GM19452 (cell line): ENCODE results near the gene C1orf141.
A peak's percentile ranks its signal among the peaks of the same experiment; 100 is the strongest.
"Not testable (repeated sequence)": the region's sequence is repeated elsewhere in the genome, so short reads cannot be mapped to it uniquely, and the experiment has no call there.

Source experiments
- ATAC-seq: cut with Tn5 transposase; IDR thresholded peaks from one replicate; pipeline ENCODE4 v1.9.1; 2021; ENCODE audit not compliant: unreplicated experiment

The C1orf141 gene

DNA sequence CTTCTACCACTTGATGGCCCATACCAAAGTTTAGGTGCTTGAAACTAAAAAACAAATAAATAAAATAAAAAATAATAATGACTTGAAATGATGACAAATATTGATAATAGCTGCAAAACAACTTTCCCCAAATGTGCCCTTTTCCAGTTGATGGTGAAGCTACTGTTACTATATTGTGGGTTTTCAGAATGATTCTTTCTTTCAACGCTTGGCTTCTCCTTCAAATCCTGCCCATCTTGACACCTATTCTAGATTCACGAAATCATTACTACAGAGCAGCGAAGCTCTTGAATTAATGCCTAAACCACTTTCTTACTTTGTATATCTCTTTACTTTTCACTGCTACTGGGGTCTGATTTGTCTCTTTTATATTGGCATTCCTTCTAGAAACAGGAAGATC lies 9.2 kb upstream of the C1orf141 start:
- ATAC-seq = no peak

DNA sequence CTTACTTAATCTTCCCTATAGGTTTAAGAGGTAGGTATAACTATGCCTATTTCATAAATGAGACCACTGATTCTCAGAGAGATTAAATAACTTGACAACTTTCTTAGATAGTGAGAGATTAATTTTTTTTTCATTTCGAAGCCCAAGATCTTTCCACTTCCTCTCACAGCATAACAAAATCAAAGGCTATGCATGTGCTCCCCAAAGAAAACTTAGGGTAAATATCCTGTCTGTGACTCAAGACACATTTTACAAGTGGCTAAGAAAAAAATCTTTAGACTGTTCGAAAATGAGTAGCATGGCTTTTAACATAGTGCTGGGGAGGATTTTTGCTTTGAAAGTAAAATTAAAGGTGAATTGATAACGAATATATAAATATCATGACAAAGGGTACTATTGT lies 8.2 kb upstream of the C1orf141 start:
- ATAC-seq = no peak

DNA sequence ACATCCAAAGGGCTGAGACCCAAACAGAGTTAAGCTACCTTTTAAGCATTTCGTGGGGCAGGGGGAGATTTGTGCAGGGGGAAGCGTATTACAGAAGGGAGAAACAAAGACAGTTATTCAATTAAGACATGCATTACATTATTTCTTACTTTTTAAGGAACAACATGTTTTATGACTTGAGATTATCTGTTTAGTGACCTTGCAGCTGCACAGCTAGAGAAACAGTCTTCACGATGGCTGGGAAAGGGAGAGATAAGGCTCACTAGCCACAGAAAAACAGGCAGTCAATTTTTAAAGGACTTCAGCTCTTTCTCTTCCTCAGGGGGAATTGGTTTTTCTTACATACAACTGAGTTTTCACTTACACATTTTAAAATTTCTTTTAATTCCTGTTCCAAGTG lies 7.1 kb upstream of the C1orf141 start:
- ATAC-seq = not testable (repeated sequence)

DNA sequence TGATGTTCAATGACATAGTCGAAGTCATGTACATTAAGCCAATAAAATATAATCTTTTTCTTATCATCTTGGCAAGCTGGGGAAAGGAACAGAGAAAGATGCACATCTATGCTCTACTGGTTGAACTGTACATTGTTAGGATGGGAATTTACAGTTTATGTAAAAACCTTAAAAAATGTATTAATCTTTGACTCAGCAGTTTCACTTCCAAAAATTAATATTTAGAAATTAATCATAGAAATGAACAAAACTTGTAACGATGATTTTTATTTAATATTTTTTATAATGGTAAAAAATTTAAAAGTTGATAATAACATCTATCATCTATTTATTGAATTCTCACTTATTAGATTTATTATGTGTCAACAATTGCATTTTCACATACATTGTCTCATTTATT lies 5.7 kb upstream of the C1orf141 start:
- no peak for ATAC-seq

DNA sequence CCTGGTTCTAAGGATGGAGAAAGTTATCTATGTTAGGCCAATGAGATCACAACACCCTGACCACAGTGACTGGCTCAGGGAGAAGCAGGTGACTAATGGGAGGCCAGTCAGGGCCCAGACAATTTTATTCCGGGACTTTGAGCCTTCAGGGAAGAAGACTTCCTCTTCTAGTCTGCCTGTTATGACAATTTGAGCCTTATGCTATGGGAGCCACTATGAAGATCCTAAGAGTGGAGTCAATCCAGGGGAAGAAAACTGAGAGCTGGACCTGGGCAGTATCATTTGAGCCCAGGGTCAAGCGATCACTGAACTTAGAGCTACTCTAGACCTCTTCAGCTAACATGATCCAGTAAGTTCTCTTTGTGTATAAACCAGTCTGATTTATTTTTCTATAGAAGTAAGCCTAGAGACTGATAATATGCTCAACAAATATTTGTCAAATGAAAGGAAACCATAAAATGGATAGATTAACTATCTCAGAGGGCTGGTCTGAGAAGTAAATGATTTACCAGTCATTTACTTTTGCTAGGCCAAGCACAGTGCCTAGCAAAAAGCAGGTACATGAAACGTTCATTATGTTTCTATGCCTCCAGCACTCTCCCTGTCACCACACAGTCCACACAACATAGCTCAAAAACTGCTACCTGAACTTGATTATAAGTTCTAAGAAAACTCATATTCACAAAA lies 4.2 kb upstream of the C1orf141 start:
- ATAC-seq = no peak

DNA sequence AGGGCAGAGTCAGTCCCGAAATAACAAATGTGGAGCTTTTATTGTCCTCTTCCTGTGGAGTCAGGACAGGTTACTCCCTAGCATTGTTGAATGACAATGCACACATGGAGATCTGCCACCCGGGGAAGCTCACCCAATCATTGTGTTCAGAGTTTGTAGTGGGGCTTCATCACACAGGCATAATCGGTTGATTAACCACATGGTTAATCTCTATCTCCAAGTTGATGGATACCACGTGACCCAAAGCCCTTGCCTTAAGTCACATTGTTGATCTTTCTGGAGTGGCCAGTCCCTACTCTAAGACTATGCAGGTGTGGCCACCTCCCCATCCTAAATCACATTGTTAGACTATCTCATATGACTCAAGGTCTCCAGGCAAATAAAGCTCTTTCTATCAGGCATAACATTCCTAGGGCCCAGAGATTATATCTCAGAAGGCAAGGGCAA lies 2.6 kb upstream of the C1orf141 start:
- ATAC-seq = no peak

DNA sequence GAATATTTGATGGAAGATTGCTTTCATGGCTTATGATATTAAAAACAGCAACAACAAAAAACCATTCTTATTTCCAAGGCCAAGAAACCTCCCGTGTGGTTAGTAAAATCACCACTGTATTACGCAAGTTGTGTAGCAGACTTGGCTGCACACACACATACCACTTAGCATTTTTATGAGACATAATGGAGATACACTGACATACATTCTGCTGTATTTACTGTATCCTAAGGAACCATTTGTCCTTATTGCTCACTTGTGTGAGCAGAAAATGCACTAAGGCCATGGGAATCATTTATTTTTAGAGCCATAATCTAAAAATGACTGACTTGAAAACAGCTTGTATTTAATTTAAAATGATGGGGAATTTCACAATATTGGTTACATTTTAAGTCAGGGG lies 584 bp upstream of the C1orf141 start:
- no peak for ATAC-seq

DNA sequence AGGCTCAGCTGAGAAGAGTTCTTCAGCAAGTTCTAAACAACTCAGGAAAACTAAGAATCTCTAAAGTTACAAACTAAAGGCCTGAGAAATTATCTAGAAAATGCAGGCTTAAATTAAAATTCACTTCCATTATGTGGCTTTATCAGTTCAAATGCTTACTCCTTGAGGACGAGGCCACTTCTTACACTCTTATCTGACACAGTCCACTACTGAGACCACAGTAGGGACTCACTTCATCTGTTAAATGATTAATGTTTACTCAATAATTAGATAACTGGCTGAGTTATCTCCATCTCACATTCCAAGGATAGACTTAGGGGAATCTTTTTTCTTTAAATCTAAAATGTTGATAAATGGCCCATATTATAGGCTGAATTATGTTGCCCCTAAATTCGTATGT lies 1.6 kb downstream of the C1orf141 start:
- no peak for ATAC-seq

DNA sequence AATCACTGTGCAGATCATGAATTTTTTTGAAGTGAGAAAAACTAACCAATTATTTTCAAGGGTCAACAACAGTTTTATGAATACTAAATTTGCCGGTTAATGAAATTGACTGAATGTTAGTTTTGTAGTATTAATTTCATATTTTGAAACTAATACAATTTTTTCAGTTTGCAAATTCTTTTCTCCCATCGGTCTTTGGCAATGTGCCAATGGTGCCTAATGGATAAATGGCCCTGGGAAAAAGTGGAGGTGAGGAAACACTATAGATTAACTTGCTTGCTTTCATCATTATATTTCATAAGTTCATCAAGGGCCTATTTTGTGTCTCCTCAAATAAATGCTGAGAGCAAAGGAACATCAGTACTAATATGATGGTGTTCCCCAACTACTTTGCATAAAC lies 4.1 kb downstream of the C1orf141 start:
- ATAC-seq = no peak

DNA sequence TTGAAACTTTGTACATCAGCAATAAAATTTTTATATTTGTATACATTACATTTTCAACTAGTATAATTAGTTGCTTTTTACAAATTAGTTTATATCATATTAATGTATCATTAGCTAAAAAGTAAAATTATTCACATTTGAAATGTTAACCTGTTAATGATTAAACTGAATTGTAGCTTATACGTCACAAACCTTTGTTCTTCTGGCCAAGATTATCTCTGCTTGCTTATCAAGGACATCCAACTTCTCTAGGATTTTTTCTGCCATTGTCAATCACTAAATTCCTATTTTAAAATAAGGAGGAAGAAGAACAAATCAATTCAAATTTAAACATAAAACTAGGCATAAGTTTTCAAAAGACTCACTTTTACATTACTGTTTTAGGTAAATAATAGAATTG lies 7.8 kb downstream of the C1orf141 start:
- no peak for ATAC-seq

DNA sequence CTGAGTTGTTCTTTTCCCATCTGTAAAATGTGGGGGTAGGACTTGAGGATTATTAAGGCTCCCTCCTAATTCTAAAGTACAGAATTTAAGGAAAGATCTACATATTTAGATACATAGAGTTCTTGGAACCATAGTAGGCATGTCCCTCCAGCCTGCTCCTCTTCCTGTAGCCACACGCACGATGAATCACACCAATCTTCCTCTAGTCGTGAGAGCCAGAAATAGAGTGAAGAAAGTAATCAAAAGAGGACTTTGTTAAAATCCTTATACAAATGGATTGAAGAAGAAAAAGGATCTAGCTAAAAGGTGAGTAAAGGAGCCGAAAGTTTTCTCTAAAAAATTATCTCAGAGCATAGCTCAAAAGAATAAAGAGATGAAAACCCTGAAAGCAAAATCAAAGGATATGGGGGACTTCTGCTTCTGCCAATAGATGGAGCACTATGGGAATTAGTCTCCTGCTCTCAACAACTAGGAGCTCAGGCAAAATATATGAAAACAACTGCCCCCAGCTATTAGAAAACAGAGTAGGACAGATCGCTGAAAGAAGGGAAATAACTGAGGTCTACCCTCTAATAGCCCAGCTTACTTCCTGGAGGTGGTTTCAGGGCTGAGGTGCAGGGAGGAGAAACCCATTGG lies 8.5 kb downstream of the C1orf141 start:
- ATAC-seq = no peak

DNA sequence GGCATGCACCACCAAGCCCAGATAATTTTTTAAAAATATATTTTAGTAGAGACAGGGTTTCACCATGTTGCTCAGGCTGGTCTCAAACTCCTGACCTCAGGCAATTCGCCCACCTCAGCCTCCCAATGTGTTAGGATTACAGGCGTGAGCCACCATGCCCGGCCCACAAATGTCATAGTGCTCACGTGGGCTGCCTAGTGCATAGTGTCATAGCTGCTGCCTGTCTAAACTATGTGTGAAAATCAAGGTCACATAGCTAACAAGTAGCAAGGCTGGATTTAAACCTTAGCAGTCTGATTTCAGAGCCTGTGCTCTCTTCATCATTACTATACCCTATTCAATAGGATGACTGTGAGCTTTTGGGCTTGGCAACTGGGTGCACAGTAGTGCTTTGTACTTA lies 10.3 kb downstream of the C1orf141 start:
- ATAC-seq = no peak

DNA sequence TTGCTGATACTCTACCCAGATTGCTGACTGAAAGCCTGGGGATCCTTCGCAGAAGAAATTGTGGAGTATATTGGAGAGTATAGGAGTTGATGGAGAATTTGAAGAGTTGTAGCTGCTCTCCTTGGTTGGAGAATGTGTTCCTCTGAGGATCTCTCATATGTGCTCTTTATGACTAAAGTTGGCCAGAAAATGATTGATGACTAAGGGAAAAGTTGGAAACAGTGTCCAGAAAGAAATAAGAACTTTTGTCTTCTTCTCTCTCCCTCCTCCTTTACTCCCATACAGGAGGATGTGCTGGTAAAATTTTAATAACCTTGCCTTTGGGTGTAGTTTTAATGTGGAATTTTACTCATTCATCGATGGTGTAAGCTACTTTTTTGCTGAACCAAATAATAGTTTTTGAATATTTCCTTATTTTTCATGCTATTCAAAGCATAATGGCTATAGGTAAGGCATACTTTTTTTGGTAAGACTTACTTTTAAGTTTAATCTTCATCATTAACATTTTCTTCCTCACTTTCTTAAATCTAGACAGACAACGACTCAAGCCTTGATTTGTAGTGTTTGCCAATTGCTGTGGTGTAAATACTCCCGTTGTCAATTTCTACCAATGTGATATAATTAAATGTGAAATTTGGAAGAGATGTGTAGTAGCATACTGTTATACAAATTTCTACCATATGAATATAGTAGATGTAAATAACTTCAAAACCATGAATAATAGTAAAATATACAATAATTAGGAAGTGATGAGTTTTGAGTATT lies 13.7 kb downstream of the C1orf141 start:
- ATAC-seq = no peak

DNA sequence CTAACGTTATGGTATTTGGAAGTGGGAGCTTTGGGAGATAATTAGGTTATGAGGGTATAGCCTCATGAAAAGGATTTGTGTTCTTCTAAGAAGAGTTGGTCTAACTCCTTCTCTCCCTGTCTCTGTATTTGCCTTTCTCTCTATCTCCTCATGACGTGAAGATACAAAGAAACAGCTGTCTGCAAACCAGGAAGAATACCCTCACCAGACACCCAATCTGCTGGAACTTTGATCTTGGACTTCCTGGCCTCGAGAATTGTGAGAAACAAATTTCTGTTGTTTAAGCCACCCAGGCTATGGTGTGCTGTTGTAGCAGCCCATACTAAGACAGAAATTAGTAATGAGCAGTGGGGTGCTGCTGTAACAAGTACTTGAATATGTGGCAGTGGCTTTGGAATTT lies 16.1 kb downstream of the C1orf141 start:
- no peak for ATAC-seq

DNA sequence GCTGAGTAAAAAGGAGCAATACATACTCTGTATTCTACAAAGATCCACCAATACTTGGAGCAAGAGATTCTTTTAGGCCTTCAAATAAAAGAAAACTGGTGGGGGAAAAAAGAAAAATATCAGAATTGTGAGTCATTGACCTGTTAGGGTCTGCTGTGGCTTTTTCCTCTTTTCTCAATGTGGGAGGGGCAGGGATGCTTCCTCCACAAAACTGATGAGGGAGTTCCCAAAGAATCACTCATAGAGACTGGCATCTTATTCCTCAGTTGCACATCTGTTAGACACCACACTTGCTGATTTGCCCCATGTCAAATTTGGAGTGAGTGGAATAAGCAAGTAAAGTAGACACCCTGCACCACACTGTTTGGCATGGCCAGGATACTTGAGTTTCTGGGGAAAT lies 16.6 kb downstream of the C1orf141 start:
- no peak for ATAC-seq

DNA sequence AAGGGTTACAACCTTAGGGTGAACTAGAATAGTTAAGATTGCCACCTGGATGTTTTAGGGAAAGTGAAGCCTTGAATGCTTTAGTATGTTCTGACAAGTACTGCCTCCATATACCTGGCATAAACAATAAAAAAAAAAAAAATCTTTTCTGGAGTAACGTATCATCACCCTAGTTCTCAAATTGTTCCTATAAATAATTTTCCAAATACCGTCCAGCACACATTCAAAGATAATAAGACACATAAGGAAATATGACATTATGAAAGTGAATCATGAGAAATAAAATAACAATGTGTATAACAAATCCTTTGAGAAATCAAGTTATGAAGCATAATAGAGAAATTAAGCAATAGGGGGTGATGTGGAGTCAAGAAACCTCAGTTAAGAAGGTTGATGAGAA lies 20.6 kb downstream of the C1orf141 start:
- ATAC-seq = no peak

DNA sequence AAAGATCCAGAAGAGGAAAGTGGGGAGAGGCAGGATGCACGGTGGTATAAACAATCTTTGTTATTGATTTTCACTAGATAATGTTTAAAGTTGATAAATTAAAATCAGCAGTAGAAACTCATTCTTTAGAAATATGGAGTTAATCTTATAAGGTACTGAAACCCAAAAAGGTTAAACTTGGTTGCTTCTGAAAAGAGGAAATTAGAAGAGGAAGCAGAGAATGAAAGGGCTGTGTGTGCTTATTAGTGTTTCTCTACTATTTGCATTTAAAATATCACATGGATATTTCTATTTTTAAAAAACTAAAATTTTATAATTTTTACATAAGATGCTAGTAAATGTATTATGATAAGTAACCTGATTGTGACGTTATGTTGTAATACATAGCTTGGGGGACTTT lies 24.4 kb downstream of the C1orf141 start:
- ATAC-seq = peak; percentile 47

DNA sequence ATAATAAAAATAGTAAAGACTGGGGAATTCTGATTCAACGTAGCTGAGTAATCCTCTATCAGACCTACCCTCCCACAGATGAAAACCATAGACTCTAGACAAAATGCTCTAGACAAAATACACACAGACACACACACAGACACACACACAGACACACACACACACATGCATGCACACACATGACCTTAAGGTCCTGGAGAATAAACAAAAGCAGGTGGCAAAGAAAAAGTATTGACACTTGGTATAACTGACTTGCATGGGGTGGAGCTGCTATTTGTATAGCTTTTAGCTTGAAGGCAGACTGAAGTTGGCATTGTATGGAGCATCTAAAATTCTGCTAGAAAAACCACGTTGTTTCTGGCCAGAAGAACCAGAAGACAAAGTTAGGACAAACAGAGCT lies 29.3 kb downstream of the C1orf141 start:
- ATAC-seq = no peak

DNA sequence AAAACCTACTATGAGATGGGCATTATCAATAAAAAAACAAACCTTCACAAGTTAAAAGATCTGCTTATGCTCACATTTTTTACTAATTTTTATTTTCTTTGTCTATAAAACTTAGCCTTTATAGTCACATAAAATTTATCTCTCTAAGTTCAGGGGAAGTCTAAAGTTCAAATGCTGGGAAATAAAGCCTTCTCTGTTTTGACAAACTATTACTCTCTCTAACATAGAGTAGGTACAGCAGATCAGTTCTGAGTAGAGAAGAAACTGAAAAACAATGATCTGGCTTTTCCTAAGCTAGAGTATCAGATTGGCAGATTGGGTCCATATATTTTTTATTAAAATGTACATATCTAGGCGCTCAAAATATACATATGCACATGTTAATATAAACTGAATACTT lies 31.2 kb downstream of the C1orf141 start:
- ATAC-seq = no peak

DNA sequence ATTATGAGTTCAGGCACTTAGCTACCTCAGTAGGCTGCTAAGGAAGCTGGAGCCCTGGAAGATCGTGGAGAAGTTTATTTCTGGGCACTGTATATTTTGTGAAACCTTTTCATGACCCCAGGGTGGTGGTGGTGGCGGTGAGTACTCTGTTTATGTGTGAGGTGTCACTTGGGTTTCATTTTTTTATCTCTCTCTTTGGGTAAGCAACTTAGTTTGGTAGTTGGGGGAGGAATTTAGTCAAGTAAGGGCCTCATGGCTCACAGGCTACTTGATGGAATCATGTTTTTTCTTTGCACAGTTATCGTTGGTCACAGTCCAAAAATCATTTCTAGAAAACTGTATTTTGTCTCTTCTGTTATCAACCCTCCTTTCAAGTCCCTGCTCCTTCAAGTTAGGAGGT lies 33.9 kb downstream of the C1orf141 start:
- ATAC-seq = no peak

DNA sequence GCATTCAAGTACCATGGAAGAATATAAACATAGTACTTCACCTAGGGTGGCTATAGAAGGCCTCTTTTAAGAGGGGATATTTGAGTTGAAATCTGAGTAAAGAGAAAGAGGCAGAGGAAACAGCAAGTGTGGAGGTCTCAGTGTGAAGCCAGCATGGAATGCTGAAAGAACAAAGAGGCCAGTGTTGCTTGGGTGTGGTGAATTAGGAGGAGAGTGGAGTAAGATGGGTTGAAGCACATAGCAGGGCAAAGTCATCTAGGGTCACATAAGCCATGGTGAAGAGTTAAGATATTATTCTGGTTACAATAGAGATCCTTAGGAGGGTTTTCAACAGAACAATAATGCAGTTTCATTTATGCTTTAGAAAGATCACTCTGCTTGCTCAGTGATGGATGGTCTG lies 37.5 kb downstream of the C1orf141 start:
- ATAC-seq = no peak

DNA sequence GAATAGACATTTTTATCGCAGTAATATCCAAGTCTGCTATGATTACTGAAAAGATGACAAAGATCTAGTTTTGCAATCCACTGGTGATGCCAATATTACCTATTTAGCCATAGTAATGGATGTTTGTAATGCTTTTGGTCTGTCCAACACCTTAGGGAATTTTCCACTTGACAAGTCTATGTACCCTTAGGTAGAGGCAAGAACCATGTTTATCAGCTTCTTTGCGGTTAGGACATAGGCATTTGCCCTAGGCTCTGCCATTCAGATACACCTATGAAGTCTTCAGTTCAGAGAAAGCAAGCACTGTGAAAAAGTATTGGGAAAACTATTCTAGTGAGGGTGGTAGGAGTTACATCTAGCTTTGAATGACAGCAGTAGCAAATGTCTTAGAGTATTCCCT lies 40.6 kb downstream of the C1orf141 start:
- no peak for ATAC-seq
